Effector CD4-positive, alpha-beta T cell (primary cell): ENCODE data around the gene LIN52.
"Not testable (repeated sequence)": the region's sequence is repeated elsewhere in the genome, so short reads cannot be mapped to it uniquely, and the experiment has no call there.

Experiments used
- DNase-seq: peaks from one replicate; pipeline ENCODE4 v3.0.0-alpha.2; 2020

Gene LIN52

DNA sequence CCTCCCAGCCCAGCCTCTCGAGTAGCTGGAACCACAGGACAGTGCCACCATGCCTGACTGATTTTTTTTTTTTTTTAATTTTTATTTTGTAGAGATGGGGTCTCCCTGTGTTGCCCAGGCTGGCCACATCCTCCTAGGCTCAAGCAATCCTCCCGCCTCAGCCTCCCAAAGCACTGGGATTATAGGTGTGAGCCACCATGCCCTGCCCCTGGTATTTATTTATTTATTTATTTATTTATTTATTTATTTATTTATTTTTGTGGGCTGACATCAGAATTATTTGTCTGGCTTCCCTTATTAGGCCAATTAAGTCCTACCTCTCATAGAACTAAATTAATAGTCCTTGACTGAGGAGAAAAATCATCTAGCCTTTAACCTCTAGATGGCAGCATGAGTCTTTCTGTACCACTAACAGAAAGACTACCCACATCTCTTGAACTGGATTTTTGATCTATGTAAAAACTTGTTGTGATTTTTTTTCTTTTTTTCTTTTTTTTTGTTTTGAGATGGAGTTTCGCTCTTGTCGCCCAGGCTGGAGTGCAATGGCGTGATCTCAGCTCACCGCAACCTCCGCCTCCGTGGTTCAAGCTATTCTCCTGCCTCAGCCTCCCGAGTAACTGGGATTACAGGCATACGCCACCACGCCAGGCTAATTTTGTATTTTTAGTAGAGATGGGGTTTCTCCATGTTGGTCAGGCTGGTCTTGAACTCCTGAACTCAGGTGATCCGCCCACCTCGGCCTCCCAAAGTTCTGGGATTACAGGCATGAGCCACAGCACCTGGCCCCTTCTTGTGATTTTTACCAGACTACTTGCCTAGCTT, 26.9 kb downstream of the LIN52 start:
- not testable (repeated sequence) for DNase-seq

DNA sequence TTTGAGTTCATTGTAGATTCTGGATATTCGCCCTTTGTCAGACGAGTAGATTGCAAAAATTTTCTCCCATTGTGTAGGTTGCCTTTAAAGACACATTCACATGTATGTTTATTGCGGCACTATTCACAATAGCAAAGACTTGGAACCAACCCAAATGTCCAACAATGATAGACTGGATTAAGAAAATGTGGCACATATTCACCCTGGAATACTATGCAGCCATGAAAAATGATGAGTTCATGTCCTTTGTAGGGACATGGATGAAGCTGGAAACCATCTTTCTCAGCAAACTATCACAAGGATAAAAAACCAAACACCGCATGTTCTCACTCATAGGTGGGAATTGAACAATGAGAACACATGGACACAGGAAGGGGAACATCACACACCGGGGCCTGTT, 40.7 kb downstream of the LIN52 start:
- not testable (repeated sequence) for DNase-seq

- no peak for DNase-seq
Observed at GRCh38 chr14:74126315-74127013, 41.7 kb downstream of the LIN52 start.

DNA sequence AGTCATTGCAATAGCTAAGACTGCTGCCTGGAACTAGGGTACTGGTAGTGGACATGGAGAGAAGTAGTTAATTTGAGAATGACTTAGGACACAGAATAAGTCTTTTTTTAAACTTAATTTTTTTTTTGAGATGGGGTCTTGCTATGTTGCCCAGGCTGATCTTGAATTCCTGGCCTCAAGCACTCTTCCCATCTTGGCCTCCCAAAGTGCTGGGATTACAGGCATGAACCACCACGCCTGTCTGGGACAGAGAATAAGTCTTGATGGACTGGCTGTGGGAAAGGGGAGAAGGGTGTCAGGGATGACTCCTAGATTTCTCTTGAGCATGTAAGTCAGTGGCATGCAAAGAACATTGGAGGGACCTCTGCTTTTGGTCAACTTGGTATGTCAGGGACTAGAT, 42.9 kb downstream of the LIN52 start:
- no peak for DNase-seq

DNA sequence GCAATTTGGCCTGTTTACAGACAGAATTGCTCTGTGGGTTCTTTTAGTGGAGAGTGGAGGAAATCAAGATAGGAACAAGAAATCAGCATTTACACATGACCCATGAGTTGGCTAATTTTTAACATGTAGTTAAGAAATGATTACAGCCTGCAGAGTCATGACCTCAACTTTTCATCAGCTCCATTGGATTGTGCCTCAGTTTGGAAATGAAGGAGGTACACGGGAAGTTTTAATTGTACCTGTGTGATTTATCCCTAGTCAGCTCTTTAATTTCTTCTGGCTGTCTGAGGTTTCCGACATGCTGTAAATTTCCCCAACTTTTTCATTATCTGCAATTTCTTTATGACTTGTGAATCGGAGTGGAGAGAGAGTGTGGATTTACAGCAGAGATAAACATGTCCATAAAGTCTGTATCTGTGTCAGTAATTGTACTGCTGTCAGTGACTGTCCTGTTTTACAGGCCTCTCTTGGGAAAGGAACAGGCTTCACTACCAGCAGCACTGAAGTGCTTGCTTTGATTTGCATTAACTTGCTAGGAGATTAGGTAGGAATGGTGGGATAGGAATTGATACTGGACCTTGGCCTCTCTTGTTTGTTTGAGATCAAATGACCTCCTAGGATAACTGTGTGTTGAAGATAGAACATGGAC, 49.2 kb downstream of the LIN52 start:
- no peak for DNase-seq

GRCh38 chr14:74134484-74134883, 49.7 kb downstream of the LIN52 start:
- DNase-seq, result no peak

DNA sequence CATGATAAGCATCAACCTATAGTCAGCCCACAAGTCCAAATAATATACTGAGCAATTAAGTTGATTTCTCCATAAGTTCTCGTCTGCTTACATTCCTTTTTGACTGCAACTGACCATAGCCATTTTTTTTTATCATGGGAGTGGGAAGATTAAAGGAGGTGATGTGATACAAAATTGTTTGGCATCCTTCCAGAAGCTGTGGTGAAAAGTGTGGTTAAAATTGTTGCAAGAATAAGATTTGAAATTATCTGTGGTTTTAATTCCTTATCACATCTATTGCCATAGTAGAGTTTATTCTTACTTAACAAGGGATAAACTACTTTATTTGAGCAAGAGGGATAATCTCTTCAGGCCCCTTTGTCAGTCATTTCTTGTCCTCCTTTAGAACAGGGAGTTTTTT, 50.7 kb downstream of the LIN52 start:
- no peak for DNase-seq

DNA sequence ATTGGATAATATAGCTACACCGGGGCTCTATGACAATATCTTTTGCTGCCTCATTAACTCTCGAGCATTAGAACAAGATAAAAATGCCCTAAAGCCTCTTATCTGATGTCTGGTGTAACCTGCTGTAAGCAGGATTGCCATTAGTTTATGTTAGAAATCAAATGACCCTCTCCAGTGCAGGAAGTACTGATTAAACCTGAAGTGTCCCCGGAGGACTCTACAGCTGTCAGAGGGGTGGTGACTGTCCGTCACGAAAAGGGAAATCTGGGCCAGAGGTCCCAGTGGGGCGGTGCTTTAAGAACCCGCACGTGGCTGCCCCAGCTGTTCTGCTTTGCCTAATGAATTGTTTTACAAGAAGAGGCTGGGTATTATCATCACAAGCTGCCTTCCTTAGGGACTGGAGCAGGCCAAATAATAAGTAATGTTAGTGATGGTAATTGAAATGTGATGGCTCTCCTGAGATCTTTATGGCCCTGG, 55.7 kb downstream of the LIN52 start:
- no peak for DNase-seq

DNA sequence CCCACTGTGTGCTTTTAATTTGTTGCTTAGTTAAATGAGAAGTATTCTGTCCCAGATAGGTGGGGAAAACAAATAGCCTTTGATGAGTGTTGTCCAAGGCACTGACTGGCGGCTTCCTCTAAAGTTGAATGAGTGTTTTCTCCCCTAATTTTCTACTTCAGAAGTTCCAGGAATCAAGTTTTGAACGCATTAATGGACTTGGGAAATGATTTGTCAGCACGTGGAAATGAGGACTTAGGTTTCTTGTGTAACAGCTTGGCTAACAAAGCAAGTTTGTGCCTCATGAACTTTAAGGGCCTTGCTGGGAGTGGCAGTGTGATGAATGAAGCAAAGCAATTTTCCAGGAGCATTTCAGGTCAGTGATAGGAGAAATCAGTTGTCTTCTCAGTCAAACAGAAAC, 56.9 kb downstream of the LIN52 start:
- DNase-seq, result no peak

DNA sequence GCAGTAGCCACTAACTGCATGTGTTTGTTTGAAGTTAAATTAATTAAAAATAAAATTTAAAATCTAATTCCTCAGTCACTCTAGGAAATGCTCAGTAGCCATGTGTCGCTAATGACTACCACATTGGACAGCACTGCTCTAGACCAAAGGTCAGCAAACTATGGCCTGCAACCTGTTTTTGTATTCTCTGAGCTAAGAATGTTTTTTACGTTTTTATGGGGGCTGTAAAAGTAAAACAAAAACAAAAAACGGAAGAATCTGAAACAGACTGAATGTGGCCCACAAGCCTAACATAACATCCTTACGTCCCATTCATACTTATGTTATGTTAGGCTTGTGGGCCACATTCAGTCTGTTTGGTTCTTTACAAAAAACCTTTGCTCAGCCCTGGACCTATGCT, 57.8 kb downstream of the LIN52 start:
- DNase-seq, result no peak

DNA sequence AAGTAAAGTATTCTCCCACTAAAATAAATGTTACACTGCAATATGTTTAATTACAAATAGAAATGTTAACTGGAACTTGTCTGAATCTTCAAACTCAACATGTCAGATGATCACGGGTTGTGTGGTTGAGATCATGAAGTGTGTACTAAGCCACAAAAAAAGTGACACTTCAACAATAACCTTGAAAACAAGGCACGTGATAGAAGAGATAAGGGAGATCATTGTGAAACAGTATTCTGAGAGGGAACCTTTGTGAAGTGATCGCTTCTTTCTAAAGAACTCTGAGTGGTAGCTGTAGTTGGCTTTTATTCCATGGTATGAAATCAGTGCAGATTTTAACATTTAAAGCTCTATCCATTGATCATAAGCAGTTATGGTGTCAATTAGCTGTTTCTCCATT, 60.0 kb downstream of the LIN52 start:
- no peak for DNase-seq

GRCh38 chr14:74147571-74147970, 62.8 kb downstream of the LIN52 start:
- DNase-seq, result no peak

GRCh38 chr14:74148705-74149104, 63.9 kb downstream of the LIN52 start:
- no peak for DNase-seq

DNA sequence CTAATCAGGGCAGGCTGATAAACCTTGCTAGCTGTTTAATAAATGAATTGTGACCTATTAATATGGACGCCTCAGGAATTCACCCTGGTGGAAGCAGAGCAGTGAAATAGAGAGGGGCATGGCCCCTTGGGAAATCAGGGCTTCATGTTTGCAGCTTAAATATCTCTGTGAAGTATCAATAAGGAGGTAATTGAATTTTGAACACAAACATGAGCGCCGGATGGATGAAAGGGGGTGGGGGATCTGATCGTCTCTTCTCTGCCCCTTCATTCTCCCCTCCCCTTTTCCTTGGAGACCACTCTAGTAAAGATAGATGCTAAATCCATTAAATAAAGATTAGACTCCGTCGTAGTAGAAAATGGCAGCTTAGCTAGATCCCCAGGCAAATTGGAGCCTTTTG, 70.5 kb downstream of the LIN52 start:
- DNase-seq, result no peak

GRCh38 chr14:74155749-74156148, 71.0 kb downstream of the LIN52 start:
- no peak for DNase-seq

DNA sequence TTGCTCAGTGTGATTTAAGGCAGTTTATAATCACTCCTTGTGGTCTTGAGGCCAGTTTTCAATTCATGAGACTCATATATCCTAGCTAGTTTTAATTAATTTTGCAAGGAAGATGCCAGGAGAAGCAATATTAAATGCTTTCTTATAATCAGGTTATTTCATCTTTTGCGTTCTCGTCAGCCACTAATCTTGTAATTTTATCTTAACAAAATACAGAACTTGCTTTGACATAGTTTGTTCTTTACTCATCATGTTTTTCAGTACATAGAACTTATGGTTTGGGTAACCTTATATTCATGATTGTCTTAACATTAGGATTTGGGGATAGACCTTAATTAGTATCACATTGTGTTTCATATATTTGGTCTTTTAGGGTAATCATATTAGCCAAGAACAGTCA, 76.0 kb downstream of the LIN52 start:
- DNase-seq, result no peak

DNA sequence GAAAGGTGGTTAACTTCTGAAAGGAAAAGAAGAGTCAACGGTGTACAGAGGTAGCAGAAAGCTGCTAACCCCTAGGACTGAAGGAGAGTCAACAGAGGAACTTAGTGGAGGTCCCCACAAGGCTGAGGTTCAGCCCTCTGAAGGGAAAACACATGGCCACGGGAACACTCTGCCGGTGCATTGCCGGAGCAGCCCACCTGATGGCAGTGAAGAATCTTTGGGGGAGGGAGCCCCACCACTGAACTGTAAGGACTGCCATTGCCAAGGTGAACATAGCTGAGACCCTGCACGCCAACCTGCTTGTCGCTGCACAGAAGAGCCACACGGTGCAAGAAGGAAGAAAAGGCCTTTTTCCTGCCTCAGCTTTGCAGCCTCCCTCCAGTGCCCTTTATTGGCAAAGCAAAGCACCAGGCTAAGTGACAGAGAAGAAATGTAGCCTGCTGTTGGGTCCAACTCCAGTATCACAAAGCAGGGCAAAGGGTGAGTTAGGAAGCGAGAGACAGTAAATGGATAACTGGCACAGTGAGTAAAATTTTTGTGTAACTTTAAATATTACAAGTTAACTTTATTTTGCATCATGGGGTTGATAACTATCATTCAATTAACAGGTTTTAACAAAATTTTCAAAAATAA, 76.9 kb downstream of the LIN52 start:
- DNase-seq, result no peak

- DNase-seq, result no peak
Observed at GRCh38 chr14:74169906-74170305, 85.2 kb downstream of the LIN52 start.

- DNase-seq, result no peak
Observed at GRCh38 chr14:74176400-74176793, 91.6 kb downstream of the LIN52 start.

GRCh38 chr14:74179856-74180255, 95.1 kb downstream of the LIN52 start:
- no peak for DNase-seq

GRCh38 chr14:74190927-74191575, 106.3 kb downstream of the LIN52 start:
- DNase-seq, result no peak

DNA sequence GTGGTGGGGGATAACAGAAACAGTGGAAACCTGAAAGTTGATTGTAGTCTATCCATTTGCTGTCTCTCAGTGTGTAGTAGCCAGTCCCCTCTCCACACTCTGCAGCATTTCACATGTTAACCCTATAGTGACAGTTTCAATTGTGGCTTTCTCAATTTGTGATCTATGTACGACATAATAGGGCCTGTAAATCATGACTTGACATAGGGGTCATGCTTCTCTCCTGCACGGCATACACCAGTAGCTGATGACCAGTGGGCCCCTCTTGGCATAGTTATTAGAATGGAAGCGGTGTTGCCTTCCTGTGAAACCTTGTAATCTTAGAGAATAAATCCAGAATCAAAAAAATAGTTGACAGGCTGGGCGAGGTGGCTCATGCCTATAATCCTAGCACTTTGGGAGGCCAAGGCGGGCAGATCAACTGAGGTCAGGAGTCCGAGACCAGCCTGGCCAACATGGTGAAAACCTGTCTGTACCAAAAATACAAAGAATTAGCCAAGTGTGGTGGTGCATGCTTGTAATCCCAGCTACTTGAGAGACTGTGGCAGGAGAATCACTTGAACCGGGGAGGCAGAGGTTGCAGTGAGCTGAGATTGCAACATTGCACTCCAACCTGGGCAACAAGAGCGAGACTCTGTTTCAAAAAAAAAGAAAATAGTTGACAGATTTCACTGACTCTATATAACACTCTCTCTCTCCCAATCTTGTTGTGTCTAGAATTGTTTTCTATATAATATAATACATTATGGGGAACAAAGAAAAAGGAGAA, 109.9 kb downstream of the LIN52 start:
- DNase-seq, result no peak
